NCI-H1048 (cell line): ENCODE results near the gene COX15.
"Not testable (repeated sequence)": the region's sequence is repeated elsewhere in the genome, so short reads cannot be mapped to it uniquely, and the experiment has no call there.

Source experiments
- DNase-seq: peaks from one replicate; lab custom pipeline; 2025; lab: John Stamatoyannopoulos, UW

The COX15 gene

GRCh38 chr10:99740933-99741559, 9.1 kb upstream of the COX15 start:
- DNase-seq: no peak

- DNase-seq: no peak
These were observed 8.3 kb upstream of the COX15 start for GRCh38 chr10:99740260-99740659.

- DNase-seq: not testable (repeated sequence)
These were observed 2.2 kb upstream of the COX15 start for GRCh38 chr10:99734111-99734510.

- DNase-seq: no peak
These were observed 1.4 kb upstream of the COX15 start for GRCh38 chr10:99733366-99733765.

GRCh38 chr10:99731306-99732032, 458 bp downstream of the COX15 start:
- no peak for DNase-seq

GRCh38 chr10:99730026-99730425, 1.9 kb downstream of the COX15 start:
- DNase-seq: no peak

GRCh38 chr10:99720387-99720786, 11.5 kb downstream of the COX15 start:
- no peak for DNase-seq

GRCh38 chr10:99714446-99714845, 17.5 kb downstream of the COX15 start:
- DNase-seq: no peak

GRCh38 chr10:99711129-99711719, 20.7 kb downstream of the COX15 start:
- peak; percentile 13 for DNase-seq

GRCh38 chr10:99709480-99710229, 22.3 kb downstream of the COX15 start:
- no peak for DNase-seq

GRCh38 chr10:99708428-99709012, 23.4 kb downstream of the COX15 start:
- DNase-seq: no peak

- no peak for DNase-seq
These were observed 31.3 kb downstream of the COX15 start for GRCh38 chr10:99700649-99701048.

GRCh38 chr10:99698504-99699080, 33.3 kb downstream of the COX15 start:
- no peak for DNase-seq

- DNase-seq: no peak
These were observed 36.2 kb downstream of the COX15 start for GRCh38 chr10:99695761-99696160.

GRCh38 chr10:99693933-99694583, 37.9 kb downstream of the COX15 start:
- DNase-seq: no peak

GRCh38 chr10:99689461-99689860, 42.5 kb downstream of the COX15 start:
- no peak for DNase-seq

- DNase-seq: no peak
These were observed 46.3 kb downstream of the COX15 start for GRCh38 chr10:99685597-99685967.

GRCh38 chr10:99682752-99683151, 49.2 kb downstream of the COX15 start:
- DNase-seq: no peak
